GM21390 (cell line): ENCODE results near the gene PXN.
A peak's percentile ranks its signal among the peaks of the same experiment; 100 is the strongest.
"Not testable (repeated sequence)": the region's sequence is repeated elsewhere in the genome, so short reads cannot be mapped to it uniquely, and the experiment has no call there.

Experiments
- ATAC-seq: cut with Tn5 transposase; IDR thresholded peaks from one replicate; pipeline ENCODE4 v1.9.1; 2021; ENCODE audit not compliant: unreplicated experiment

PXN gene

GRCh38 chr12:120227233-120228040 lies 38.1 kb downstream of the PXN start:
- ATAC-seq, result no peak

GRCh38 chr12:120225852-120226640 lies 39.5 kb downstream of the PXN start:
- ATAC-seq, result peak; percentile 46

GRCh38 chr12:120225200-120225558 lies 40.4 kb downstream of the PXN start:
- no peak for ATAC-seq

GRCh38 chr12:120224304-120225199 lies 41.0 kb downstream of the PXN start:
- ATAC-seq, result no peak

GRCh38 chr12:120223458-120224303 lies 41.8 kb downstream of the PXN start:
- ATAC-seq, result no peak

GRCh38 chr12:120222288-120222832 lies 43.2 kb downstream of the PXN start:
- no peak for ATAC-seq

- no peak for ATAC-seq
These were observed 44.0 kb downstream of the PXN start for GRCh38 chr12:120221576-120221900.

- no peak for ATAC-seq
These were observed 44.5 kb downstream of the PXN start for GRCh38 chr12:120220838-120221575.

GRCh38 chr12:120218680-120219606 lies 46.6 kb downstream of the PXN start:
- ATAC-seq, result no peak

GRCh38 chr12:120216742-120217605 lies 48.6 kb downstream of the PXN start:
- no peak for ATAC-seq

GRCh38 chr12:120215766-120216735 lies 49.5 kb downstream of the PXN start:
- ATAC-seq, result no peak

GRCh38 chr12:120215357-120215735 lies 50.2 kb downstream of the PXN start:
- ATAC-seq, result no peak

GRCh38 chr12:120214626-120215356 lies 50.7 kb downstream of the PXN start:
- no peak for ATAC-seq

- ATAC-seq, result no peak
These were observed 51.8 kb downstream of the PXN start for GRCh38 chr12:120213758-120214157.

- ATAC-seq, result not testable (repeated sequence)
These were observed 52.3 kb downstream of the PXN start for GRCh38 chr12:120213182-120213581.

GRCh38 chr12:120212301-120212700 lies 53.2 kb downstream of the PXN start:
- no peak for ATAC-seq
